BLaER1 treated with 17β-estradiol and CSF1 and Interleukin-3, amounts not matched to agents 10 nM and 100 nM (cell line): ENCODE data around the gene ACTN2.

Experiments
- H3K27ac ChIP-seq, 11 experiments: shearing (Covaris generic); formaldehyde crosslinking; 2 replicates each; pipeline ENCODE4 v1.8.1; 2022
- H3K27me3 ChIP-seq, 11 experiments: shearing (Covaris generic); formaldehyde crosslinking; 2 replicates each; pipeline ENCODE4 v1.8.1; 2022
- H3K36me3 ChIP-seq, 11 experiments: shearing (Covaris generic); formaldehyde crosslinking; 2 replicates each; pipeline ENCODE4 v1.8.1; 2022
- H3K4me1 ChIP-seq, 10 experiments: shearing (Covaris generic); formaldehyde crosslinking; 2 replicates each; pipeline ENCODE4 v1.8.1; 2022
- H3K4me2 ChIP-seq, 11 experiments: shearing (Covaris generic); formaldehyde crosslinking; 2 replicates each; pipeline ENCODE4 v1.8.1; 2022
- H3K4me3 ChIP-seq, 10 experiments: shearing (Covaris generic); formaldehyde crosslinking; 2 replicates each; pipeline ENCODE4 v1.8.1; 2022
- H3K9ac ChIP-seq, 11 experiments: shearing (Covaris generic); formaldehyde crosslinking; 2 replicates each; pipeline ENCODE4 v1.8.1; 2022
- H3K9me3 ChIP-seq, 11 experiments: shearing (Covaris generic); formaldehyde crosslinking; replicated peaks in 1 of 11; 2 replicates each; pipeline ENCODE4 v1.8.1; 2022
- H4K20me1 ChIP-seq, 11 experiments: shearing (Covaris generic); formaldehyde crosslinking; 2 replicates each; pipeline ENCODE4 v1.8.1; 2022
- Cebpa-rat ChIP-seq, 11 experiments: shearing (Covaris generic); IDR thresholded peaks; 2 replicates each; pipeline ENCODE4 v1.8.1; 2022

ACTN2 gene

DNA sequence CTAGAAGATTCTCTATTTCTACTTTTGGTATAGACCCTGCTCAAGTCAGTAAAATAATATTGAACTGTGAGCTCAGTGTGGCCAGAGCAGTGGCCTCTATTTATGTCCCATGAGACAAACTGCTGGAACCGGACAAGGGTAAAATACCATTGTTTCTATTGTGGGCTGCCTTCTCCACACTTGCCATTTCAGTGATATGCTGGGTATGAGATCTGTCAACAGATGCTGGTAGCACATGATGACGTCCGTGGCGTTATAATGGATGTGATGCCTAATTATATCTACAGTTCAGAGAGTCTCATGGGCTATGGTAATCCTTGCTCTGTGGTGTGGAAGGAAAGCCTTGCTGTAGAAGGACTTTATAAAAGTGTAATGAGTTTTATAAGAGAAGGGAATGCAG lies 2.4 kb downstream of the ACTN2 start:
- H3K9ac ChIP-seq, result no peak overlapping the region
- peaks cover 6 to 15% (median 9%) of the 10 kb centered on the region in 11 experiments; a peak in 18 of 22 replicates for H3K9me3 ChIP-seq
- no peak for TF ChIP-seq Cebpa-rat (IDR thresholded peaks at IDR 0.05)
- H4K20me1 ChIP-seq, result no peaks in the 10 kb centered on the region
- no peaks in the 10 kb centered on the region for H3K4me1 ChIP-seq
- H3K27ac ChIP-seq, result no peak overlapping the region
- H3K36me3 ChIP-seq, result no peaks in the 10 kb centered on the region
- H3K4me2 ChIP-seq, result no peak overlapping the region
- H3K4me3 ChIP-seq, result no peak overlapping the region
- no peaks in the 10 kb centered on the region for H3K27me3 ChIP-seq

DNA sequence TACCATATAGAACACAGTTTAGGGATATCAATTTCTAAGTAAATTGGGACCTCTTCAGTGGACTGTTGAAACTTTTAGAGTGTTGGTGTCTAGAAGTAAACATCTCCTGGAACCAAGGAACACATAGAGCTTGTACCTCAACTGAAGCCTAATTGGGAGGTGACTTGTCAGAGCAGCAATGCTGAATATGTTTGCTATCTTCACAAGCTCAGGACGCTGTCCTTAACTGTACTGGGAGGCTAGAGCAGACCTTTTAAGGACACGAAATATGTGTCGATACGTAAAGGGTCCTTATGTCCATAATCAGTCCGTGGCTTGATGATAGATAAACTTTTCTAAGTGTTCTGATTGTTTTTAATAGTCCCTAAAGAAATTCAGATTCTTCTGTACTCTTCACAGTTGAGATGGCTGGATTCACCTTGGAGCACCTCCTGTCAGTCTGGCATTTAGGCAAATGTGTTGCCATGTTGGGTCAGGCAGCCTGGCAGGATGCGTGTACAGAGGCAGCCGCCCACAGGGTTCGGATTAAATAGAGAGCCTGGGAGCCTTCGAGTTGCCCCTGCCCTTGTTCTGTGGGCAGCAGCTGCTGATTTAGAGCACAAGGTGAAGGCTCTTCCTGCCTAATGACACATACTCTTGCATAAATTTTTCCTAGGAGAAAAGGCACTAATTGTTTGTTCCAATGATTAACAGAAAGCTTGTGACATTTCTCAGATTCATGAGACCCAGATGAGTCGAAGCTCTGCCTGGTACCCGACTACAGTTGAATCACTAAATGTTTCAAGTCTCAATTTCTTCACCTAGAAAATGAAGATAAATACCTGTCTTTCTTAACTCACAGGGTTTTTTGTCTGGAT lies 3.6 kb downstream of the ACTN2 start:
- TF ChIP-seq Cebpa-rat (IDR thresholded peaks at IDR 0.05), result no peak

DNA sequence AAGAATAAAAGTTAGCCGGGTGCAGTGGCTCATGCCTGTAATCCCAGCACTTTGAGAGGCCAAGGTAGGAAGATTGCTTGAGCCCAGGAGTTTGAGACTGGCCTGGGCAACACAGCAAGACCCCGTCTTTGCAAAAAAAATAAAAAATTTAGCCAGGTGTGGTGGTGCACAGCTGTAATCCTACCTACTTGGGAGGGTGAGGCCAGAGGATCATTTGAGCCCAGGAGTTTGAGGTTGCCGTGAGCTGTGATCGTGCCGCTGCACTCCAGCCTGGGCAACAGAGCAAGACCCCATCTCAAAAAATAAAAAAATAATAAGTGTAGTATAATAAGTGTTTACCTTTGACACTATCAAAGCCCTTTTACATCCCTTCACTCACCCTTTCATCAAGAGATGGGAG lies 5.0 kb downstream of the ACTN2 start:
- no peaks in the 10 kb centered on the region for H3K4me1 ChIP-seq
- no peaks in the 10 kb centered on the region for H3K36me3 ChIP-seq
- no peaks in the 10 kb centered on the region for H3K27me3 ChIP-seq
- no peak overlapping the region for H3K4me3 ChIP-seq
- H3K9me3 ChIP-seq, result peaks cover 5 to 13% (median 8%) of the 10 kb centered on the region in 11 experiments; a peak in 18 of 22 replicates
- H3K27ac ChIP-seq, result no peak overlapping the region
- H3K4me2 ChIP-seq, result no peak overlapping the region
- no peak overlapping the region for H3K9ac ChIP-seq
- no peak for TF ChIP-seq Cebpa-rat (IDR thresholded peaks at IDR 0.05)
- H4K20me1 ChIP-seq, result no peaks in the 10 kb centered on the region

More for the DNA sequence above, 3.6 kb downstream of the ACTN2 start:
- Histone ChIP-seq H3K4me2 (no peak overlapping the region), H3K4me1 (no peaks in the 10 kb centered on the region), H3K4me3 (no peak overlapping the region), H3K27me3 (no peaks in the 10 kb centered on the region), H4K20me1 (no peaks in the 10 kb centered on the region), H3K27ac (no peak overlapping the region), H3K9me3 (peaks cover 6 to 15% (median 9%) of the 10 kb centered on the region in 11 experiments; a peak in 18 of 22 replicates), H3K9ac (no peak overlapping the region), H3K36me3 (no peaks in the 10 kb centered on the region)

DNA sequence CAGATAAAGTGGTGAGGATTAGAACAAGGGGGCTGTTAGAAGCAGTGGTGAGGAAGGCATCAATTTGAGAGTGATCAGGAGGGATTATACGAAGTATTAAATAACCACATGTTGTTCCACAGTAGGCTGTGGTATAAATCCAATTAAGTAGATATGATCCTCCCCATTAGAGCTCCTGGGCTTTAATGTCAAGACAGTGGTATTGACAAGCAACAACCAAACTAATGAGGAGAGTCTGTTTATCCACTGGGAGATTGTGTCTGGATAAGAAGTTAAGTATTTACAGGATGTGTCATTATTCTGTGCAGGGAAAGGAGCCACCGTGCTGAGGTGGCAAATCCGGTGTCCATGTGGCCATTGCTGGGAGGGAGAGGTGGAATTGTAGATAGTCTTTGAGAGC lies 5.8 kb downstream of the ACTN2 start:
- Histone ChIP-seq H3K27me3 (no peaks in the 10 kb centered on the region), H3K9me3 (peaks cover 0 to 5% (median under 1%) of the 10 kb centered on the region in 11 experiments; a peak in 4 of 22 replicates), H3K4me3 (no peak overlapping the region), H3K9ac (no peak overlapping the region), H3K4me2 (no peak overlapping the region), H3K36me3 (no peaks in the 10 kb centered on the region), H4K20me1 (no peaks in the 10 kb centered on the region), H3K4me1 (no peaks in the 10 kb centered on the region), H3K27ac (no peak overlapping the region)
- TF ChIP-seq Cebpa-rat (IDR thresholded peaks at IDR 0.05), result no peak

DNA sequence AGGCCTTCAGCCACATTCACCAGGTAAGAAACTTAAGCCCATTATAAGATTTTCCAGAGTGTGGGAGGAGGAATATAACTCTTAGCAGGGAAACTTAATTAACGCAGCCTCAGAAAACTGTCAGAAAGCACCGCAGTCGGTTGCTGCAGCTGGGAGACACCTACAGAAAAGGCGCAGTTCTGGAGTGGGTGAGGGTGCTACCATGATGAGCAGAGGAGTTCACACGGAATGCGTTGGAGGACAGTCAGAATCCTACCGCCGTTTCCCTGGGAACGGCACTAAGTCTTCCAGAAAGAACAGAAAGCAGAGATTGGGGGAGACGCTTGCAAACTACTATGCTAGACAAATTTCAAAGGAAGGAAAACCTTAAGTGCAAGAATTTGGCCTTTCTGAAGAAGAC lies 6.4 kb downstream of the ACTN2 start:
- no peak for TF ChIP-seq Cebpa-rat (IDR thresholded peaks at IDR 0.05)
- Histone ChIP-seq H3K4me3 (no peak overlapping the region), H3K27ac (no peak overlapping the region), H4K20me1 (no peaks in the 10 kb centered on the region), H3K9me3 (no peaks in the 10 kb centered on the region), H3K4me1 (no peaks in the 10 kb centered on the region), H3K9ac (no peak overlapping the region), H3K27me3 (no peaks in the 10 kb centered on the region), H3K36me3 (no peaks in the 10 kb centered on the region), H3K4me2 (no peak overlapping the region)

DNA sequence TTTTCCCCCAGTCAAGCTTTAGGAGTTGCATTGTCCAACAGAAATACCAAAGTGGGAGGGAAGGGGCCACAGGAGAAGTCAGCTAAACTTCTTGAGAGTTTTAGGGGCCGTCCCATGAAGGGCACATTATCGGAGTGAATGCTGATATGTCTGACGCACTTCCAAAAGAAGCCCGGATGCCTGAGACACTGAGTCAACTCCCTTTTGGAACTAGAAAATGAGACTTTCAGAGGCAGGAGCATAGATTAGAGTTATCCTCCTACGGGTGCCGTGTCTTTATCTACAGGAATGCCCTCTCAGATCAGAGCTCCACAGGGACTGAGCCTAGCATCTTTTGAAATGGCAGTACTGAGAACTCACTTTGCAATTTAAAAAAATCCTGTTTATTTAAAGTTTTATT lies 13.1 kb downstream of the ACTN2 start:
- no peaks in the 10 kb centered on the region for H3K36me3 ChIP-seq
- H3K4me3 ChIP-seq, result no peak overlapping the region
- no peak overlapping the region for H3K27ac ChIP-seq
- no peak overlapping the region for H3K9ac ChIP-seq
- TF ChIP-seq Cebpa-rat (IDR thresholded peaks at IDR 0.05), result no peak
- no peaks in the 10 kb centered on the region for H3K4me1 ChIP-seq
- H3K9me3 ChIP-seq, result no peaks in the 10 kb centered on the region
- no peaks in the 10 kb centered on the region for H3K27me3 ChIP-seq
- no peak overlapping the region for H3K4me2 ChIP-seq
- no peaks in the 10 kb centered on the region for H4K20me1 ChIP-seq

DNA sequence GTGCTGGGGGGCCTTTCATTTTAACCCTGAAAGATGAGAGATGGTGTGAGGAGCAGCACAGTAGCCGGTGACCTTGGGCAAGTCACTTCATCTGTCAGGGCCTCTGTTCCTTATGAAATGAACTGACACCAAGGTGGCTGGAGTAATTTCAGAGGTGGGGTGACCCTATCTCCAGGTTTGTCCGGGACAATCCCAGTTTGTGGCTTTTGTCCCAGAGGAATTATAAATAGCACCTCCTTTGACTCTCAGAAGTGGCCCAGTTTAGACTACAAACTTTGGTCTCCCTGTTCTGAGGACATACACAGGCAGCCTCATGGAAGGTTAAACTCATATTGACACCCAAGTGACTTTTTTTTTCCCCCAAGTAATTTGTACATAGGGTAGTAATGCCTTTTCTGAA lies 14.6 kb downstream of the ACTN2 start:
- Histone ChIP-seq H3K36me3 (no peaks in the 10 kb centered on the region), H3K9ac (no peak overlapping the region), H3K4me1 (no peaks in the 10 kb centered on the region), H3K4me2 (no peak overlapping the region), H3K27me3 (no peaks in the 10 kb centered on the region), H3K9me3 (no peaks in the 10 kb centered on the region), H3K27ac (no peak overlapping the region), H3K4me3 (no peak overlapping the region), H4K20me1 (no peaks in the 10 kb centered on the region)
- TF ChIP-seq Cebpa-rat (IDR thresholded peaks at IDR 0.05), result no peak

DNA sequence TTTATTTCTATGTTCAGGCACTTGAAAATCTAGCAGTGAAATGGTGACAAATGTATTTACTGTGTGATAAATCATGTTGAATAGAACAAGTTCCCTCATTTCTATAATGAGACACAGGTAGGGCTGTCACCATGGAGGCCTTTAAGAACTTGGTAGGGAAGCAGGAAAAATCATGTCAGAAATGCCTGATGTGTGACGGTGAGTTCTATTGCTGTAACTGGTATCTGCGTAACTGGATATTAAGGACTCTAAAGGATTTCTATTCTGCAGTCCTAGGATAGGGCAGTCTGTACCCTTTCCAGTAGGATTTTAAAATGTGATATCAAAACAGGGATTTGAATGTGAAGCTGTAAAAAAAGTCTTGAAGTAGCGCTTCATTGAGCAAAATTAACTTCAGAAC lies 15.5 kb downstream of the ACTN2 start:
- Histone ChIP-seq H3K27ac (no peak overlapping the region), H3K9me3 (no peaks in the 10 kb centered on the region), H3K4me1 (no peaks in the 10 kb centered on the region), H3K9ac (no peak overlapping the region), H4K20me1 (no peaks in the 10 kb centered on the region), H3K4me2 (no peak overlapping the region), H3K36me3 (no peaks in the 10 kb centered on the region), H3K27me3 (no peaks in the 10 kb centered on the region), H3K4me3 (no peak overlapping the region)
- no peak for TF ChIP-seq Cebpa-rat (IDR thresholded peaks at IDR 0.05)

DNA sequence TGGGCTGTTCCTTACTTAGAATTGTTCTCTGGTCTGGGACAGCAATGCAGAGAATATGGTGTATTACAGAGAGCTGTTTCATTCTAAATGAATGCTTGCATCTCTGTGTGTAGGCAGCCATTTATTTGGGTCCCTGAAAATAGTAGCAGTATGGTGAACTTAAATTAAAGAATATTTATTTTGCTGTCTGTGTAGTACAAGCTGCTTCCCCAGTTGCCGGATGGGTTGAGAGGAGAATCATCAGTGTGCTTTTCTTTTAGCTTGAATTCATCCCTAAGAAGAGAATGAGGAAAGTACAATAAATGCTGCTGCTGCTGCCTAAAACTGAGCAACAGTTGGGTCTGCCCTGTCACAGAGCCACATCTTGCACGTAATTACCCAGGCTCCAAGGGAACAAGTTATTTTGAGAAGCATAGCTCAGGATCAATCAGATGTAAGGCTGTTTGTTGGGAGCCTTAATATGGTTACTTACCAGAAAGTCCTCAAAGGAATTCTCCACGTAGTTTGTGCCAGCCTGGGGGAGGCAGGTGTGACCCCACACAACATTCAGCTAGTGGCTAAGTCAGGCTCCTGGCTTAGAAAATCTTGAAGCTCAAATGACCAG lies 16.6 kb downstream of the ACTN2 start:
- Histone ChIP-seq H3K27ac (no peak overlapping the region), H3K9ac (no peak overlapping the region), H3K4me3 (no peak overlapping the region), H3K27me3 (no peaks in the 10 kb centered on the region), H3K36me3 (no peaks in the 10 kb centered on the region), H3K9me3 (no peaks in the 10 kb centered on the region), H3K4me2 (no peak overlapping the region), H3K4me1 (no peaks in the 10 kb centered on the region), H4K20me1 (no peaks in the 10 kb centered on the region)
- TF ChIP-seq Cebpa-rat (IDR thresholded peaks at IDR 0.05), result no peak

DNA sequence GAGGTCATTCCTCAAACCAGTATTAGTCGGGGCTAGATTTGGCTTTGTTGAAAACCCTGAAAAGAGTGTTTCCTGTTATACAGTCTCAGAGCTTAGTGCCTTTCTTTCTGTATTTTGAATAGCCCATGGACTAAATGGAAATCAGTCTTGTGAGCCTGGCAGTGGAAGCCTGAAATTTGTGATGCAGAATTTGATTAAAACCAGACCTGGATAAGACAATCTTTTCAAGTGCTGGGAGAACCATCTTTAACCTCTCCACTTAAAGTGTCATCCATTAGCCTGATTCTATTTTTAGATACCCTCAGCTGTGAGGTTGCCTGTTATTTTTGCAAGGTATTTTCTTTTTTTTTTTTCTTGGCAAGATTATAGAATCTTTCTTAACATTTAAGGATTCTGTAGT lies 19.5 kb downstream of the ACTN2 start:
- TF ChIP-seq Cebpa-rat (IDR thresholded peaks at IDR 0.05), result no peak
- Histone ChIP-seq H3K27ac (no peak overlapping the region), H4K20me1 (no peaks in the 10 kb centered on the region), H3K4me3 (no peak overlapping the region), H3K27me3 (no peaks in the 10 kb centered on the region), H3K9ac (no peak overlapping the region), H3K9me3 (no peaks in the 10 kb centered on the region), H3K4me1 (no peaks in the 10 kb centered on the region), H3K36me3 (no peaks in the 10 kb centered on the region), H3K4me2 (no peak overlapping the region)
